HepG2 (cell line): ENCODE data around the gene MRPL14. TPM values are rescaled to one million over a fixed set of nuclear protein-coding genes. Genes with fewer than 3 reads are reported as not detected.

Experiments
- CENPX ChIP-seq: sonication (generic); formaldehyde crosslinking; IDR thresholded peaks from 2 replicates; pipeline ENCODE4 v1.9.0; 2021; ENCODE audit warnings: mild to moderate bottlenecking, missing genetic modification reagents, moderate library complexity
- CTCF ChIP-seq: sonication (generic); formaldehyde crosslinking; IDR thresholded peaks from 2 replicates; pipeline ENCODE4 v1.5.0; 2020; ENCODE audit warnings: mild to moderate bottlenecking, missing genetic modification reagents, moderate library complexity
- DPF2 ChIP-seq: sonication (generic); formaldehyde crosslinking; IDR thresholded peaks from 2 replicates; pipeline ENCODE4 v1.4.0; 2020; ENCODE audit warnings: mild to moderate bottlenecking, low read depth, missing genetic modification reagents, borderline replicate concordance
- HIVEP1 ChIP-seq: sonication (generic); formaldehyde crosslinking; IDR thresholded peaks from 2 replicates; pipeline ENCODE4 v1.4.0; 2020; ENCODE audit warnings: mild to moderate bottlenecking, missing genetic modification reagents
- HNRNPL ChIP-seq: fragments of 200-400 bp; formaldehyde crosslinking; IDR thresholded peaks from 2 replicates; pipeline ENCODE4 v1.6.1; 2017; ENCODE audit warnings: mild to moderate bottlenecking, low read depth, low read length
- MYPOP ChIP-seq: sonication (generic); formaldehyde crosslinking; IDR thresholded peaks from 2 replicates; pipeline ENCODE4 v1.8.1; 2023; ENCODE audit warnings: mild to moderate bottlenecking, moderate library complexity, missing genetic modification reagents
- NAIF1 ChIP-seq: sonication (generic); formaldehyde crosslinking; IDR thresholded peaks from 2 replicates; pipeline ENCODE4 v1.5.0; 2020; ENCODE audit warnings: mild to moderate bottlenecking, missing genetic modification reagents, borderline replicate concordance
- NFE2L2 ChIP-seq: fragments of 150-350 bp; IDR thresholded peaks from 2 replicates; pipeline ENCODE4 v1.6.1; 2014; ENCODE audit warnings: low read length
- RBM22 ChIP-seq: fragments of 200-400 bp; formaldehyde crosslinking; optimal IDR thresholded peaks from 2 replicates; pipeline ENCODE3; 2017; ENCODE audit warnings: mild to moderate bottlenecking, low read length, moderate library complexity
- SIN3A ChIP-seq: IDR thresholded peaks from 2 replicates; pipeline ENCODE4 v1.6.1; 2011; ENCODE audit warnings: low read depth, mild to moderate bottlenecking, control low read depth, low read length, borderline replicate concordance
- STAG1 ChIP-seq: sonication (generic); formaldehyde crosslinking; IDR thresholded peaks from 2 replicates; pipeline ENCODE4 v1.4.0; 2020; ENCODE audit warnings: missing genetic modification reagents
- ZBTB37 ChIP-seq: sonication (generic); formaldehyde crosslinking; IDR thresholded peaks from 2 replicates; pipeline ENCODE4 v1.4.0; 2020; ENCODE audit warnings: mild to moderate bottlenecking, missing genetic modification reagents
- ZKSCAN1 ChIP-seq: fragments of 150-350 bp; IDR thresholded peaks from 2 replicates; pipeline ENCODE4 v1.6.1; 2014; ENCODE audit warnings: low read length
- ZNF160 ChIP-seq: sonication (generic); formaldehyde crosslinking; IDR thresholded peaks from 2 replicates; pipeline ENCODE4 v1.8.0; 2022; ENCODE audit warnings: mild to moderate bottlenecking, inconsistent platforms, missing genetic modification reagents
- ZNF660 ChIP-seq: sonication (generic); formaldehyde crosslinking; IDR thresholded peaks from 2 replicates; pipeline ENCODE4 v1.5.1; 2020; ENCODE audit warnings: mild to moderate bottlenecking, low read depth, missing genetic modification reagents, borderline replicate concordance
- ZNF841 ChIP-seq: sonication (generic); formaldehyde crosslinking; IDR thresholded peaks from 2 replicates; pipeline ENCODE4 v1.8.1; 2023; ENCODE audit warnings: missing genetic modification reagents, borderline replicate concordance
- ZNF850 ChIP-seq: sonication (generic); formaldehyde crosslinking; conservative IDR thresholded peaks from 2 replicates; pipeline ENCODE4 v1.9.0; 2021; ENCODE audit warnings: mild to moderate bottlenecking, missing genetic modification reagents
- polyA plus RNA-seq, 8 experiments: library from polyadenylated mRNA; depleted of rRNA in 3 of 8; stranded (reverse) in 7 of 8; unstranded in 1 of 8; fragments of >200 nt; fragmentation: Illumina TruSeq in 4 of 8; extraction: Trizol in 4 of 8; gene quantifications; 2 replicates each; pipeline versions ENCODE4 v1.2.1 to v1.2.3, GENCODE V29; 2011 to 2016; ENCODE audit warnings: low read depth in 4 of 8, missing spikeins in 1 of 8, mixed read lengths in 1 of 8; ENCODE audit not compliant: insufficient read depth in 1 of 8
- total RNA-seq, 5 experiments: library from RNA; depleted of rRNA; stranded (reverse); fragments of >200 nt; fragmentation: Illumina TruSeq; extraction: Trizol; gene quantifications; 2 replicates each; pipeline ENCODE4 v1.2.3, GENCODE V29; 2016; ENCODE audit warnings: low read depth in 1 of 5
- TF ChIP-seq, protein P1 (sequence below): sonication (generic); formaldehyde crosslinking; IDR thresholded peaks from 2 replicates; pipeline ENCODE4 v1.4.0; 2020; ENCODE audit warnings: missing genetic modification reagents, borderline replicate concordance
- TF ChIP-seq, protein P2 (sequence below): sonication (generic); IDR thresholded peaks from 2 replicates; pipeline ENCODE4 v1.6.1; 2016; ENCODE audit warnings: low read depth, borderline replicate concordance
- TF ChIP-seq, protein P3 (sequence below): sonication (generic); formaldehyde crosslinking; IDR thresholded peaks from 2 replicates; pipeline ENCODE4 v1.8.1; 2023; ENCODE audit warnings: mild to moderate bottlenecking, inconsistent platforms, moderate library complexity, missing genetic modification reagents, borderline replicate concordance

The MRPL14 gene
- total and polyA plus RNA-seq, 2 of the 13 experiments (the other 11 are each of a cell fraction or from before 2014, with no cell fraction given) = 157 to 178 TPM

DNA sequence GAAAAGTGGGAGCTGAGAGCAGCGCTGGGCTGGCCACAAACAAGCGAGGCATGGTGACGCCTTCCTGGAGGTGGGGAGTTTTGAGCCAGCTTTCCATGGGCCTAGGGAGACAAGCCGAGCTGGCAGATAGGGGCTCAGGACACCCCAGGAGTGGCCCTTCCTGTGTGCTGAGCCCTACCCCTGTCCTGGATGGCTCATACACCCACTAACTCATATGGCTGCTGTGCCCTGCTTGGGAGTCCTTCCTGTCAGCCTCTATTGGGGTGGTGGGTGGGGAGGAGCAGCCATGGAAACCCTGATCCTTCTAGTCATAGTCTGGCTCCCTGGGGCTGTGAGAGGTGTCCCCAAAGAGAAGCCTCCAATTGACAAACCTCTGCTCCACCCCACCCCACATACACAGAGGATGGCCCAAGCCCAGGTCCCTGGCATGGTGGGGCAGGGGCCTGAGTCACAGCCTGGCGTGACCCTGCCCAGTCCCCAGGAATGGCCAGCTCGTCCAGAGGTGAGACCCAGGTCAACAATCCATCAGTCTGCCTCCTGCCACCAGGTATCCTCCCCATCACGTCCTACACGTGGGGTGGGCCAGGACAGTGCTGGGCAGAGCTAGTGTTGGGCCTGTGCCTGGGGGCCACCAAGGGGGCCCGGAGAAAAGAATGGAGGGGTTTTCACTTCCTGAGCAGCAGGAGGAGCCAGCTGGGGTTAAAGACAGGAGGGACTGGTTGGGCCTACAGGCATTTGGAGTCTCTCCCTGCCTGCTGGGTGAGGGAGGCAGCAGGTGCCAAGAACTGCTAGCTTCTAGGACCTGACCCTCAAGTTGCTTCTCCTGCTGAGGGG lies 52.2 kb downstream of the MRPL14 start (continued):
- TF ChIP-seq STAG1 (CRISPR knock-in tag) = peak; percentile 19; the same call in 1 of the 2 replicates
- TF ChIP-seq DPF2 (CRISPR knock-in tag) = peak; percentile 78
- peak; percentile 92; the same call in 1 of the 2 replicates for TF ChIP-seq ZNF160
- TF ChIP-seq, protein P1, sequence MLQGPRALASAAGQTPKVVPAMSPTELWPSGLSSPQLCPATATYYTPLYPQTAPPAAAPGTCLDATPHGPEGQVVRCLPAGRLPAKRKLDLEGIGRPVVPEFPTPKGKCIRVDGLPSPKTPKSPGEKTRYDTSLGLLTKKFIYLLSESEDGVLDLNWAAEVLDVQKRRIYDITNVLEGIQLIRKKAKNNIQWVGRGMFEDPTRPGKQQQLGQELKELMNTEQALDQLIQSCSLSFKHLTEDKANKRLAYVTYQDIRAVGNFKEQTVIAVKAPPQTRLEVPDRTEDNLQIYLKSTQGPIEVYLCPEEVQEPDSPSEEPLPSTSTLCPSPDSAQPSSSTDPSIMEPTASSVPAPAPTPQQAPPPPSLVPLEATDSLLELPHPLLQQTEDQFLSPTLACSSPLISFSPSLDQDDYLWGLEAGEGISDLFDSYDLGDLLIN (CRISPR knock-in tag) = no peak; the same call in 1 of the 2 replicates
- no peak for TF ChIP-seq RBM22
- TF ChIP-seq HIVEP1 (CRISPR knock-in tag) = peak; percentile 48; the same call in 1 of the 2 replicates
- peak; percentile 47 for TF ChIP-seq CTCF (CRISPR knock-in tag)
- peak; percentile 42; the same call in 1 of the 2 replicates for TF ChIP-seq MYPOP (CRISPR knock-in tag)
- TF ChIP-seq ZNF660 (CRISPR knock-in tag) = no peak
- TF ChIP-seq SIN3A = peak; percentile 66; the same call in 1 of the 2 replicates
- TF ChIP-seq, protein P2, sequence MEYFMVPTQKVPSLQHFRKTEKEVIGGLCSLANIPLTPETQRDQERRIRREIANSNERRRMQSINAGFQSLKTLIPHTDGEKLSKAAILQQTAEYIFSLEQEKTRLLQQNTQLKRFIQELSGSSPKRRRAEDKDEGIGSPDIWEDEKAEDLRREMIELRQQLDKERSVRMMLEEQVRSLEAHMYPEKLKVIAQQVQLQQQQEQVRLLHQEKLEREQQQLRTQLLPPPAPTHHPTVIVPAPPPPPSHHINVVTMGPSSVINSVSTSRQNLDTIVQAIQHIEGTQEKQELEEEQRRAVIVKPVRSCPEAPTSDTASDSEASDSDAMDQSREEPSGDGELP = peak; percentile 82; the same call in 1 of the 2 replicates
- no peak for TF ChIP-seq CENPX (CRISPR knock-in tag)
- TF ChIP-seq ZNF841 (CRISPR knock-in tag) = no peak
- TF ChIP-seq ZKSCAN1 = no peak
- TF ChIP-seq ZBTB37 = peak; percentile 71; the same call in 1 of the 2 replicates
- TF ChIP-seq HNRNPL = peak; percentile 99
- TF ChIP-seq, protein P3, sequence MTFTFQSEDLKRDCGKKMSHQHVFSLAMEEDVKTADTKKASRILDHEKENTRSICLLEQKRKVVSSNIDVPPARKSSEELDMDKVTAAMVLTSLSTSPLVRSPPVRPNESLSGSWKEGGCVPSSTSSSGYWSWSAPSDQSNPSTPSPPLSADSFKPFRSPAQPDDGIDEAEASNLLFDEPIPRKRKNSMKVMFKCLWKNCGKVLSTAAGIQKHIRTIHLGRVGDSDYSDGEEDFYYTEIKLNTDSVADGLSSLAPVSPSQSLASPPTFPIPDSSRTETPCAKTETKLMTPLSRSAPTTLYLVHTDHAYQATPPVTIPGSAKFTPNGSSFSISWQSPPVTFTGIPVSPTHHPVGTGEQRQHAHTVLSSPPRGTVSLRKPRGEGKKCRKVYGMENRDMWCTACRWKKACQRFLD (CRISPR knock-in tag) = peak; percentile 66; the same call in 1 of the 2 replicates
- TF ChIP-seq ZNF850 (CRISPR knock-in tag) = no peak
- TF ChIP-seq NAIF1 (CRISPR knock-in tag) = no peak
- no peak for TF ChIP-seq NFE2L2
